SK-N-SH (cell line): ENCODE measurements around the gene FCAMR. TPM values are rescaled to one million over a fixed set of nuclear protein-coding genes. Genes with fewer than 3 reads are reported as not detected.

Experiments used
- CTCF ChIA-PET: fragments of 300-600, 350-600 bp; formaldehyde crosslinking; extraction: SDS; loops from one replicate; lab custom pipeline; 2021; lab: Yijun Ruan, JAX
- POLR2A ChIA-PET: fragments of 350-600 bp; sonication (Branson Sonifier 250); formaldehyde crosslinking; extraction: SDS; loops from one replicate; lab custom pipeline; 2020; ENCODE audit warnings: antibody characterized with exemption, inconsistent platforms; lab: Yijun Ruan, JAX
- DNase-seq: peaks from one replicate; pipeline ENCODE4 v3.0.0; 2012
- H2AFZ ChIP-seq: fragments of 200-600 bp; sonication (generic); 2 replicates; pipeline ENCODE4 v1.8.1; 2016; ENCODE audit warnings: antibody characterized with exemption, mild to moderate bottlenecking, low read depth
- H3F3A ChIP-seq: fragments of 200-600 bp; sonication (generic); replicated peaks from 2 replicates; pipeline ENCODE3; 2016; ENCODE audit warnings: antibody characterized with exemption, mild to moderate bottlenecking; ENCODE audit not compliant: insufficient read depth
- H3K27ac ChIP-seq, 2 experiments: fragments of 200-500 bp in 1 of 2; fragments of 200-600 bp in 1 of 2; sonication (Bioruptor generic) in 1 of 2; sonication (generic), shearing (Covaris generic) in 1 of 2; 2 replicates each; pipeline versions ENCODE4 v1.5.1 to v1.6.1; 2014 to 2016; ENCODE audit warnings: low read depth in 2 of 2, inconsistent platforms in 1 of 2, low read length in 1 of 2, mild to moderate bottlenecking in 1 of 2, mixed read lengths in 1 of 2
- H3K27me3 ChIP-seq: fragments of 200-600 bp; sonication (generic), shearing (Covaris generic); 2 replicates; pipeline ENCODE4 v1.6.1; 2016; ENCODE audit warnings: mixed run types; ENCODE audit not compliant: insufficient read depth
- H3K36me3 ChIP-seq, 2 experiments: fragments of 200-500 bp in 1 of 2; fragments of 200-600 bp in 1 of 2; sonication (Bioruptor generic) in 1 of 2; sonication (generic) in 1 of 2; replicated peaks in 1 of 2; 2 replicates each; pipeline versions ENCODE3 to v1.5.1; 2014 to 2016; ENCODE audit warnings: low read length in 1 of 2, mild to moderate bottlenecking in 1 of 2; ENCODE audit not compliant: insufficient read depth in 2 of 2, control insufficient read depth in 1 of 2
- H3K4me1 ChIP-seq, 2 experiments: fragments of 200-500 bp in 1 of 2; fragments of 200-600 bp in 1 of 2; sonication (Bioruptor generic) in 1 of 2; sonication (generic), shearing (Covaris generic) in 1 of 2; 2 replicates each; pipeline versions ENCODE4 v1.5.1 to v1.6.1; 2014 to 2016; ENCODE audit warnings: low read depth in 1 of 2, low read length in 1 of 2, mixed run types in 1 of 2; ENCODE audit not compliant: insufficient read depth in 2 of 2, control insufficient read depth in 1 of 2
- H3K4me2 ChIP-seq: fragments of 200-600 bp; sonication (generic), shearing (Covaris generic); 2 replicates; pipeline ENCODE4 v1.6.1; 2017; ENCODE audit warnings: mixed run types
- H3K4me3 ChIP-seq, 2 experiments: fragments of 200-500 bp in 1 of 2; fragments of 200-600 bp in 1 of 2; sonication (Bioruptor generic) in 1 of 2; sonication (generic), shearing (Covaris generic) in 1 of 2; 2 replicates each; pipeline versions ENCODE4 v1.5.1 to v1.8.1; 2014 to 2016; ENCODE audit warnings: low read depth in 2 of 2, inconsistent platforms in 1 of 2, low read length in 1 of 2, mild to moderate bottlenecking in 1 of 2, mixed read lengths in 1 of 2, moderate library complexity in 1 of 2
- H3K79me2 ChIP-seq: fragments of 200-600 bp; sonication (generic); 2 replicates; pipeline ENCODE4 v1.8.1; 2017; ENCODE audit warnings: mild to moderate bottlenecking; ENCODE audit not compliant: insufficient read depth
- H3K9ac ChIP-seq: fragments of 200-600 bp; sonication (generic); 2 replicates; pipeline ENCODE4 v1.6.1; 2017; ENCODE audit warnings: mixed run types
- H3K9me2 ChIP-seq: fragments of 200-600 bp; sonication (generic); 2 replicates; pipeline ENCODE4 v1.6.1; 2017; ENCODE audit warnings: mixed run types
- H3K9me3 ChIP-seq: fragments of 200-600 bp; sonication (generic); 2 replicates; pipeline ENCODE4 v1.6.1; 2017; ENCODE audit warnings: mixed run types, mild to moderate bottlenecking, moderate library complexity
- H4K20me1 ChIP-seq: fragments of 200-600 bp; sonication (generic); 2 replicates; pipeline ENCODE4 v1.6.1; 2017; ENCODE audit warnings: mild to moderate bottlenecking, mixed run types; ENCODE audit not compliant: insufficient read depth
- FOSL2 ChIP-seq: IDR thresholded peaks from 2 replicates; pipeline ENCODE4 v1.4.0; 2012; ENCODE audit warnings: low read depth, mild to moderate bottlenecking, moderate library complexity, borderline replicate concordance
- GATA2 ChIP-seq: sonication (generic); formaldehyde crosslinking; IDR thresholded peaks from 2 replicates; pipeline ENCODE4 v1.5.0; 2020; ENCODE audit warnings: mild to moderate bottlenecking, missing genetic modification reagents
- IRF3 ChIP-seq: fragments of 150-350 bp; IDR thresholded peaks from 2 replicates; pipeline ENCODE4 v1.6.1; 2016; ENCODE audit warnings: mild to moderate bottlenecking, low read depth, low read length
- NRF1 ChIP-seq: IDR thresholded peaks from 2 replicates; pipeline ENCODE4 v1.6.1; 2012; ENCODE audit warnings: low read depth, mild to moderate bottlenecking, low read length
- PBX3 ChIP-seq: IDR thresholded peaks from 2 replicates; pipeline ENCODE4; 2012
- RAD21 ChIP-seq: IDR thresholded peaks from 2 replicates; pipeline ENCODE4 v1.6.1; 2012; ENCODE audit warnings: mild to moderate bottlenecking, low read length
- RCOR1 ChIP-seq: fragments of 150-350 bp; IDR thresholded peaks from 2 replicates; pipeline ENCODE4 v1.6.1; 2017; ENCODE audit warnings: antibody characterized with exemption, low read length
- SIN3A ChIP-seq: IDR thresholded peaks from 2 replicates; pipeline ENCODE4 v1.6.1; 2012; ENCODE audit warnings: low read depth, mild to moderate bottlenecking, low read length, moderate library complexity, borderline replicate concordance
- SMC3 ChIP-seq: IDR thresholded peaks from 2 replicates; pipeline ENCODE4 v1.6.1; 2012; ENCODE audit warnings: low read depth, low read length, improper control_type of control experiment
- TAF1 ChIP-seq: IDR thresholded peaks from 2 replicates; pipeline ENCODE4 v1.6.1; 2012; ENCODE audit warnings: low read depth, mild to moderate bottlenecking, low read length, moderate library complexity, borderline replicate concordance
- USF1 ChIP-seq: IDR thresholded peaks from 2 replicates; pipeline ENCODE4 v1.4.0; 2012; ENCODE audit warnings: low read depth, borderline replicate concordance
- YY1 ChIP-seq: IDR thresholded peaks from 2 replicates; pipeline ENCODE4 v1.4.0; 2012; ENCODE audit warnings: low read depth, mild to moderate bottlenecking
- WGBS: methylation state at CpG from one replicate; pipeline ENCODE4 v1.1.6; 2017; ENCODE audit warnings: low lambda C conversion rate; 5-methylcytosine and 5-hydroxymethylcytosine counted together
- polyA plus RNA-seq, 3 experiments: library from polyadenylated mRNA; depleted of rRNA; stranded (reverse); fragments of >200 nt; gene quantifications; 2 replicates each; pipeline ENCODE4 v1.2.3, GENCODE V29; 2012

FCAMR gene
- polyA plus RNA-seq, 1 of the 3 experiments (the other 2 are of a cell fraction) = not detected

GRCh38 chr1:206954459-206955342 lies 15.6 kb downstream of the FCAMR start:
- no peaks in the 10 kb centered on the region for H3F3A ChIP-seq
- TF ChIP-seq IRF3 = no peak
- no peak for TF ChIP-seq SMC3
- no peak for TF ChIP-seq RCOR1
- no peak for TF ChIP-seq PBX3
- no peak for TF ChIP-seq GATA2
- TF ChIP-seq, all 33 proteins: peak for 0
- Histone ChIP-seq H3K9ac (no peak overlapping the region), H2AFZ (no peak overlapping the region), H4K20me1 (no peaks in the 10 kb centered on the region), H3K4me1 (no peaks in the 10 kb centered on the region), H3K4me3 (no peak overlapping the region), H3K79me2 (no peaks in the 10 kb centered on the region), H3K9me3 (no peaks in the 10 kb centered on the region), H3K27ac (no peak overlapping the region), H3K9me2 (no peaks in the 10 kb centered on the region), H3K36me3 (no peaks in the 10 kb centered on the region), H3K4me2 (no peak overlapping the region), H3K27me3 (peaks cover 27% of the 10 kb centered on the region; the same call in 1 of the 2 replicates)
- POLR2A ChIA-PET = no interaction called here
- 54% methylated on average over 10 of the region's 10 CpGs for WGBS
- CTCF ChIA-PET = interaction anchor here (1.5 kb wide), 1 partner anchor 220 kb away, joined by 3 read pairs; no protein-coding TSS in a partner anchor
- no peak for DNase-seq

GRCh38 chr1:206953626-206954025 lies 16.6 kb downstream of the FCAMR start:
- Histone ChIP-seq H3K36me3 (no peaks in the 10 kb centered on the region), H3K27ac (no peak overlapping the region), H3F3A (no peaks in the 10 kb centered on the region), H3K4me3 (no peak overlapping the region), H3K4me1 (no peaks in the 10 kb centered on the region), H3K4me2 (no peak overlapping the region), H3K9me2 (no peaks in the 10 kb centered on the region), H3K9ac (no peak overlapping the region), H3K9me3 (no peaks in the 10 kb centered on the region), H2AFZ (no peak overlapping the region), H3K27me3 (peaks cover 21% of the 10 kb centered on the region; the same call in 1 of the 2 replicates), H3K79me2 (no peaks in the 10 kb centered on the region), H4K20me1 (no peaks in the 10 kb centered on the region)
- DNase-seq = no peak
- 60% methylated on average over 2 of the region's 2 CpGs for WGBS
- ChIA-PET CTCF (no interaction called here), POLR2A (no interaction called here)
- no peak for TF ChIP-seq NRF1
- TF ChIP-seq SIN3A = no peak
- no peak for TF ChIP-seq FOSL2
- TF ChIP-seq TAF1 = no peak
- TF ChIP-seq YY1 = no peak
- no peak for TF ChIP-seq RAD21
- no peak for TF ChIP-seq USF1
